Measurements from ENCODE around the gene OR5C1. TPM values are rescaled to one million over a fixed set of nuclear protein-coding genes. Genes with fewer than 3 reads are reported as not detected.

OR5C1 gene
- polyA plus RNA-seq, 1 donor (not counting 4 experiments of a cell fraction or from before 2014, with no cell fraction given), result not detected

DNA sequence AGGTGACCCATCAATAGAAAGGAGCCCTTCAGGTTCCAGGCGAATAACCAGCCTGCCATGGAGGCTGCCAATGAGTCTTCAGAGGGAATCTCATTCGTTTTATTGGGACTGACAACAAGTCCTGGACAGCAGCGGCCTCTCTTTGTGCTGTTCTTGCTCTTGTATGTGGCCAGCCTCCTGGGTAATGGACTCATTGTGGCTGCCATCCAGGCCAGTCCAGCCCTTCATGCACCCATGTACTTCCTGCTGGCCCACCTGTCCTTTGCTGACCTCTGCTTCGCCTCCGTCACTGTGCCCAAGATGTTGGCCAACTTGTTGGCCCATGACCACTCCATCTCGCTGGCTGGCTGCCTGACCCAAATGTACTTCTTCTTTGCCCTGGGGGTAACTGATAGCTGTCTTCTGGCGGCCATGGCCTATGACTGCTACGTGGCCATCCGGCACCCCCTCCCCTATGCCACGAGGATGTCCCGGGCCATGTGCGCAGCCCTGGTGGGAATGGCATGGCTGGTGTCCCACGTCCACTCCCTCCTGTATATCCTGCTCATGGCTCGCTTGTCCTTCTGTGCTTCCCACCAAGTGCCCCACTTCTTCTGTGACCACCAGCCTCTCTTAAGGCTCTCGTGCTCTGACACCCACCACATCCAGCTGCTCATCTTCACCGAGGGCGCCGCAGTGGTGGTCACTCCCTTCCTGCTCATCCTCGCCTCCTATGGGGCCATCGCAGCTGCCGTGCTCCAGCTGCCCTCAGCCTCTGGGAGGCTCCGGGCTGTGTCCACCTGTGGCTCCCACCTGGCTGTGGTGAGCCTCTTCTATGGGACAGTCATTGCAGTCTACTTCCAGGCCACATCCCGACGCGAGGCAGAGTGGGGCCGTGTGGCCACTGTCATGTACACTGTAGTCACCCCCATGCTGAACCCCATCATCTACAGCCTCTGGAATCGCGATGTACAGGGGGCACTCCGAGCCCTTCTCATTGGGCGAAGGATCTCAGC is 11.6 kb downstream of the OR5C1 start, which contains the start of gene OR1K1:
TSS of gene OR1K1 (plus strand) at position 58 of the 995 bp plus-strand sequence. CDS start at position 58, 0 bp downstream.
- H3K4me3 ChIP-seq (ENCODE audit: control insufficient read depth in 2 of 3, extremely low read depth in 1 of 3, insufficient read depth in 2 of 3, low read depth in 1 of 3, low read length in 3 of 3), result no peak within 1 kb of the TSS

GRCh38 chr9:122806661-122807060 is 17.9 kb downstream of the OR5C1 start:
- H3K27ac ChIP-seq (ENCODE audit: control insufficient read depth, insufficient read depth, low read length), result no peak overlapping the region
- no peak overlapping the region for H3K9ac ChIP-seq (ENCODE audit: control insufficient read depth, extremely low read depth, insufficient read depth, low read length)
- H3K9me1 ChIP-seq (ENCODE audit: control insufficient read depth, extremely low read depth, insufficient read depth, low read length), result no peaks in the 10 kb centered on the region
- H3K36me3 ChIP-seq (ENCODE audit: control insufficient read depth in 2 of 2, extremely low read depth in 1 of 2, insufficient read depth in 2 of 2, low read length in 2 of 2), result no peaks in the 10 kb centered on the region
- no peaks in the 10 kb centered on the region for H3K79me2 ChIP-seq (ENCODE audit: control insufficient read depth, insufficient read depth, low read length)
- no peaks in the 10 kb centered on the region for H4K20me1 ChIP-seq (ENCODE audit: control insufficient read depth, extremely low read depth, insufficient read depth, low read length)
- no peak for TF ChIP-seq EZH2 (IDR thresholded peaks at IDR 0.05; ENCODE audit: low read length)
- no peak for FAIRE-seq
- no peak overlapping the region for H3K4me2 ChIP-seq (ENCODE audit: control insufficient read depth, extremely low read depth, insufficient read depth, low read depth, low read length)
- no peak overlapping the region for H3K4me3 ChIP-seq (ENCODE audit: control insufficient read depth in 2 of 3, extremely low read depth in 1 of 3, insufficient read depth in 2 of 3, low read depth in 1 of 3, low read length in 3 of 3)
- no peak overlapping the region for H2AFZ ChIP-seq (ENCODE audit: control insufficient read depth, low read length)
- H3K4me1 ChIP-seq (ENCODE audit: control insufficient read depth, extremely low read depth, insufficient read depth, low read length), result peaks cover 7% of the 10 kb centered on the region
- H3K9me3 ChIP-seq (ENCODE audit: control insufficient read depth, low read depth, low read length), result peaks cover 2% of the 10 kb centered on the region
- no peak for DNase-seq (ENCODE audit: low read depth, low spot score)
- no peaks in the 10 kb centered on the region for H3K27me3 ChIP-seq (ENCODE audit: control insufficient read depth, extremely low read depth, insufficient read depth, low read length)
- dilution Hi-C loops (cut with MboI; ENCODE audit: extremely low pct_ligation_motif_present, low sequenced_read_pairs), result loop anchor here (25.0 kb wide), 1 partner anchor 344 kb away; no protein-coding TSS in a partner anchor

More for the DNA sequence above, 11.6 kb downstream of the OR5C1 start, which contains the start of gene OR1K1:
- H3K27ac ChIP-seq (ENCODE audit: control insufficient read depth, insufficient read depth, low read length), result no peak within 1 kb of the TSS
- no peaks in the 10 kb centered on the region for H3K4me1 ChIP-seq (ENCODE audit: control insufficient read depth, extremely low read depth, insufficient read depth, low read length)
- no peaks in the 10 kb centered on the region for H3K36me3 ChIP-seq (ENCODE audit: control insufficient read depth in 2 of 2, extremely low read depth in 1 of 2, insufficient read depth in 2 of 2, low read length in 2 of 2)
- H3K9me1 ChIP-seq (ENCODE audit: control insufficient read depth, extremely low read depth, insufficient read depth, low read length), result no peaks in the 10 kb centered on the region
- H2AFZ ChIP-seq (ENCODE audit: control insufficient read depth, low read length), result no peak within 1 kb of the TSS
- no peaks in the 10 kb centered on the region for H4K20me1 ChIP-seq (ENCODE audit: control insufficient read depth, extremely low read depth, insufficient read depth, low read length)
- H3K79me2 ChIP-seq (ENCODE audit: control insufficient read depth, insufficient read depth, low read length), result no peaks in the 10 kb centered on the region
- H3K9me3 ChIP-seq (ENCODE audit: control insufficient read depth, low read depth, low read length), result no peaks in the 10 kb centered on the region
- H3K9ac ChIP-seq (ENCODE audit: control insufficient read depth, extremely low read depth, insufficient read depth, low read length), result no peak within 1 kb of the TSS
- DNase-seq (ENCODE audit: low read depth, low spot score) (no peak), FAIRE-seq (no peak)
- dilution Hi-C loops (cut with MboI; ENCODE audit: extremely low pct_ligation_motif_present, low sequenced_read_pairs), result loop anchor here (25.0 kb wide), 1 partner anchor 338 kb away; no protein-coding TSS in a partner anchor
- no peak within 1 kb of the TSS for H3K4me2 ChIP-seq (ENCODE audit: control insufficient read depth, extremely low read depth, insufficient read depth, low read depth, low read length)
- no peak for TF ChIP-seq EZH2 (IDR thresholded peaks at IDR 0.05; ENCODE audit: low read length)
- TF ChIP-seq, protein P1, sequence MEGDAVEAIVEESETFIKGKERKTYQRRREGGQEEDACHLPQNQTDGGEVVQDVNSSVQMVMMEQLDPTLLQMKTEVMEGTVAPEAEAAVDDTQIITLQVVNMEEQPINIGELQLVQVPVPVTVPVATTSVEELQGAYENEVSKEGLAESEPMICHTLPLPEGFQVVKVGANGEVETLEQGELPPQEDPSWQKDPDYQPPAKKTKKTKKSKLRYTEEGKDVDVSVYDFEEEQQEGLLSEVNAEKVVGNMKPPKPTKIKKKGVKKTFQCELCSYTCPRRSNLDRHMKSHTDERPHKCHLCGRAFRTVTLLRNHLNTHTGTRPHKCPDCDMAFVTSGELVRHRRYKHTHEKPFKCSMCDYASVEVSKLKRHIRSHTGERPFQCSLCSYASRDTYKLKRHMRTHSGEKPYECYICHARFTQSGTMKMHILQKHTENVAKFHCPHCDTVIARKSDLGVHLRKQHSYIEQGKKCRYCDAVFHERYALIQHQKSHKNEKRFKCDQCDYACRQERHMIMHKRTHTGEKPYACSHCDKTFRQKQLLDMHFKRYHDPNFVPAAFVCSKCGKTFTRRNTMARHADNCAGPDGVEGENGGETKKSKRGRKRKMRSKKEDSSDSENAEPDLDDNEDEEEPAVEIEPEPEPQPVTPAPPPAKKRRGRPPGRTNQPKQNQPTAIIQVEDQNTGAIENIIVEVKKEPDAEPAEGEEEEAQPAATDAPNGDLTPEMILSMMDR (optimal IDR thresholded peaks at IDR 0.05 in 1 of 3, IDR thresholded peaks at IDR 0.05 in 1 of 3, conservative IDR thresholded peaks at IDR 0.05 in 1 of 3; ENCODE audit: extremely low read depth in 1 of 3, insufficient read depth in 2 of 3, low read length in 3 of 3), result no peak
- H3K27me3 ChIP-seq (ENCODE audit: control insufficient read depth, extremely low read depth, insufficient read depth, low read length), result no peaks in the 10 kb centered on the region

All from keratinocyte (primary cell).